Heart left ventricle (tissue), 13 donors: Measurements from ENCODE around the gene CECR2.

Experiments used
- CTCF ChIP-seq, 12 donors: fragments of 200-600 bp; sonication (generic) in 4 of 12; IDR thresholded peaks; one replicate each; pipeline versions ENCODE4 v1.5.0 to v1.8.0; 2018 to 2022; ENCODE audit warnings: antibody characterized with exemption in 12 of 12, mild to moderate bottlenecking in 5 of 12
- POLR2A ChIP-seq, 2 donors: fragments of 450-650 bp; IDR thresholded peaks; one replicate each; pipeline ENCODE4 v1.6.1; 2017; ENCODE audit warnings: antibody characterized with exemption in 2 of 2, mild to moderate bottlenecking in 2 of 2, moderate library complexity in 2 of 2
- donor health status: ischemic (EF 13 %, LVEDD 7.1; RV severe dilation, severe dysfunction).
- donor health status: DM: no; HTN: yes; CAD: no.
- donor health status: DM: no; HTN: no; CAD: no.
- donor health status: ischemic (EF 25% LVEDD 6.9; RV normal size, moderate dysfunction).
- donor health status: ischemic (EF 25% LVEDD 5.7; RV mildly dilated, moderate dysfunction).
- donor health status: ischemic (EF 35%, LVEDD 5.7; RV mildly dilated, moderate dysfunction).
- donor health status: nonischemic (EF 11% LVEDD 7.7; RV severe dilation, severe dysfunction).
- donor health status: DM: yes; HTN: yes; CAD: no.
- donor health status: PGD.
- donor health status: ischemic (EF 29% LVEDD 5.4; RV normal size, mild dysfunction).
- donor health status: nonischemic (EF 23%, LVEDD 6.1; RV moderate dilation, normal function).

GRCh38 chr22:17581631-17582030 is 212.4 kb downstream of the CECR2 start:
- no peak for TF ChIP-seq CTCF (IDR thresholded peaks at IDR 0.05)
- TF ChIP-seq POLR2A (IDR thresholded peaks at IDR 0.05) = no peak
